Measurements from ENCODE around the gene HRK. TPM values are rescaled to one million over a fixed set of nuclear protein-coding genes. Genes with fewer than 3 reads are reported as not detected.

The HRK gene
- 2.4 TPM for total RNA-seq (ENCODE audit: unreplicated experiment)
- long read RNA-seq, partial matches to known transcripts, result 0 of 1 reads
- long read RNA-seq, other reads (novel, unspliced or antisense), result 1 of 1 reads

GRCh38 chr12:116881325-116881876, at the start of gene HRK:
Gene HRK, minus strand, starts transcription at chr12:116881441. Its CDS starts 134 bp downstream, at chr12:116881307.
- H3K27me3 Mint-ChIP-seq (ENCODE audit: unreplicated experiment), result peaks cover 40% of the 10 kb centered on the region
- H3K4me1 Mint-ChIP-seq (ENCODE audit: low read depth, unreplicated experiment), result peaks cover 22% of the 10 kb centered on the region
- H3K4me3 Mint-ChIP-seq (ENCODE audit: unreplicated experiment), result peak within 1 kb of the TSS; percentile 100
- H3K9me3 Mint-ChIP-seq (ENCODE audit: unreplicated experiment), result peaks cover 8% of the 10 kb centered on the region
- peak within 1 kb of the TSS; percentile 48 for H3K27ac Mint-ChIP-seq (ENCODE audit: unreplicated experiment)
- no peak for TF ChIP-seq CTCF (IDR thresholded peaks at IDR 0.05; ENCODE audit: partially characterized antibody, unreplicated experiment)
- no peak for DNase-seq
- no peaks in the 10 kb centered on the region for H3K36me3 Mint-ChIP-seq (ENCODE audit: unreplicated experiment)

GRCh38 chr12:116929885-116930284, 48.6 kb upstream of the HRK start:
- H3K4me3 Mint-ChIP-seq (ENCODE audit: unreplicated experiment), result no peak overlapping the region
- no peaks in the 10 kb centered on the region for H3K36me3 Mint-ChIP-seq (ENCODE audit: unreplicated experiment)
- TF ChIP-seq CTCF (IDR thresholded peaks at IDR 0.05; ENCODE audit: partially characterized antibody, unreplicated experiment), result no peak
- H3K4me1 Mint-ChIP-seq (ENCODE audit: low read depth, unreplicated experiment), result peaks cover 3% of the 10 kb centered on the region
- H3K27ac Mint-ChIP-seq (ENCODE audit: unreplicated experiment), result no peak overlapping the region
- no peak for DNase-seq
- H3K27me3 Mint-ChIP-seq (ENCODE audit: unreplicated experiment), result no peaks in the 10 kb centered on the region
- no peaks in the 10 kb centered on the region for H3K9me3 Mint-ChIP-seq (ENCODE audit: unreplicated experiment)

GRCh38 chr12:116928504-116928903, 47.3 kb upstream of the HRK start:
- Mint-ChIP-seq H3K9me3 (ENCODE audit: unreplicated experiment) (no peaks in the 10 kb centered on the region), H3K27ac (ENCODE audit: unreplicated experiment) (no peak overlapping the region), H3K36me3 (ENCODE audit: unreplicated experiment) (no peaks in the 10 kb centered on the region), H3K27me3 (ENCODE audit: unreplicated experiment) (no peaks in the 10 kb centered on the region), H3K4me3 (ENCODE audit: unreplicated experiment) (no peak overlapping the region), H3K4me1 (ENCODE audit: low read depth, unreplicated experiment) (no peaks in the 10 kb centered on the region)
- TF ChIP-seq CTCF (IDR thresholded peaks at IDR 0.05; ENCODE audit: partially characterized antibody, unreplicated experiment), result no peak
- DNase-seq, result no peak

GRCh38 chr12:116927244-116927940, 46.2 kb upstream of the HRK start:
- Mint-ChIP-seq H3K27ac (ENCODE audit: unreplicated experiment) (no peak overlapping the region), H3K9me3 (ENCODE audit: unreplicated experiment) (no peaks in the 10 kb centered on the region), H3K4me3 (ENCODE audit: unreplicated experiment) (no peak overlapping the region), H3K27me3 (ENCODE audit: unreplicated experiment) (no peaks in the 10 kb centered on the region), H3K36me3 (ENCODE audit: unreplicated experiment) (no peaks in the 10 kb centered on the region), H3K4me1 (ENCODE audit: low read depth, unreplicated experiment) (peaks cover 2% of the 10 kb centered on the region)
- DNase-seq, result no peak
- TF ChIP-seq CTCF (IDR thresholded peaks at IDR 0.05; ENCODE audit: partially characterized antibody, unreplicated experiment), result no peak

Measured in glutamatergic neuron (in vitro differentiated cells).